OCI-LY7 (cell line): ENCODE measurements around the gene E2F2. TPM values are rescaled to one million over a fixed set of nuclear protein-coding genes. Genes with fewer than 3 reads are reported as not detected.

ENCODE experiments used
- BruUV-seq: library from RNA; stranded (reverse); fragments of 400-500 nt; replicated peaks from 2 replicates; lab custom pipeline; 2021; lab: Mats Ljungman, UMichigan
- CTCF ChIA-PET: fragments of 300-600 bp; sonication (Branson Sonifier 250); formaldehyde crosslinking; loops from one replicate; lab custom pipeline; 2022; ENCODE audit warnings: antibody characterized with exemption; ENCODE audit not compliant: unreplicated experiment; lab: Charles Lee
- POLR2A ChIA-PET: fragments of 300-600 bp; sonication (Branson Sonifier 250); formaldehyde crosslinking; loops from one replicate; lab custom pipeline; 2022; ENCODE audit warnings: antibody characterized with exemption; lab: Charles Lee
- DNase-seq: peaks from one replicate; pipeline ENCODE4 v3.0.0-alpha.2; 2015; ENCODE audit warnings: low spot score
- H2AFZ ChIP-seq: fragments of 200-600 bp; sonication (generic), shearing (Covaris generic); 2 replicates; pipeline ENCODE4 v1.6.1; 2014; ENCODE audit warnings: mild to moderate bottlenecking, antibody characterized with exemption, low read length, moderate library complexity
- H3K27ac ChIP-seq: fragments of 200-600 bp; sonication (generic); 2 replicates; pipeline ENCODE4 v1.5.1; 2014; ENCODE audit warnings: mixed run types, low read depth, mild to moderate bottlenecking, moderate library complexity, low read length, inconsistent platforms; ENCODE audit not compliant: poor library complexity, severe bottlenecking
- H3K36me3 ChIP-seq: fragments of 200-600 bp; sonication (generic); 2 replicates; pipeline ENCODE4 v1.6.1; 2014; ENCODE audit warnings: mild to moderate bottlenecking, antibody characterized with exemption, low read length, moderate library complexity, mixed read lengths; ENCODE audit not compliant: insufficient read depth
- H3K4me1 ChIP-seq: fragments of 200-600 bp; sonication (generic); 2 replicates; pipeline ENCODE4 v1.5.1; 2014; ENCODE audit warnings: mild to moderate bottlenecking, low read length; ENCODE audit not compliant: insufficient read depth, poor library complexity, severe bottlenecking
- H3K4me2 ChIP-seq: fragments of 200-600 bp; sonication (generic); 2 replicates; pipeline ENCODE4 v1.6.1; 2014; ENCODE audit warnings: mild to moderate bottlenecking, low read length
- H3K4me3 ChIP-seq: fragments of 200-600 bp; sonication (generic); 2 replicates; pipeline ENCODE4 v1.5.1; 2014; ENCODE audit warnings: mild to moderate bottlenecking, low read depth, low read length; ENCODE audit not compliant: poor library complexity, severe bottlenecking
- H3K79me2 ChIP-seq: fragments of 200-600 bp; sonication (generic); 2 replicates; pipeline ENCODE4 v1.6.1; 2016; ENCODE audit warnings: low read depth, mild to moderate bottlenecking, low read length, moderate library complexity, mixed read lengths; ENCODE audit not compliant: insufficient read depth
- H3K9me2 ChIP-seq: fragments of 200-600 bp; sonication (generic); 2 replicates; pipeline ENCODE4 v1.6.1; 2016; ENCODE audit warnings: mild to moderate bottlenecking, low read length, mixed read lengths; ENCODE audit not compliant: insufficient read depth
- H3K9me3 ChIP-seq: fragments of 200-600 bp; sonication (generic); 2 replicates; pipeline ENCODE4 v1.6.1; 2014; ENCODE audit warnings: mild to moderate bottlenecking, mixed run types, low read length, mixed read lengths
- H4K20me1 ChIP-seq: fragments of 200-600 bp; sonication (generic); 2 replicates; pipeline ENCODE4 v1.6.1; 2014; ENCODE audit warnings: mild to moderate bottlenecking, antibody characterized with exemption, low read length, moderate library complexity, mixed read lengths; ENCODE audit not compliant: insufficient read depth
- CTCF ChIP-seq: fragments of 200-600 bp; sonication (generic); conservative IDR thresholded peaks from 2 replicates; pipeline ENCODE4 v1.5.1; 2014; ENCODE audit warnings: mild to moderate bottlenecking, antibody characterized with exemption, low read length, moderate library complexity, mixed read lengths
- EZH2phosphoT487 ChIP-seq: fragments of 200-600 bp; sonication (generic); IDR thresholded peaks from 2 replicates; pipeline ENCODE4 v1.6.1; 2018; ENCODE audit warnings: low read depth, borderline replicate concordance, mild to moderate bottlenecking, mixed run types, antibody characterized with exemption, low read length, moderate library complexity, mixed read lengths
- intact Hi-C: fragments of 100-400 bp; cut with micrococcal nuclease; formaldehyde crosslinking; loops from one replicate; pipeline ENCODE4 v1.10.0; 2022; ENCODE audit not compliant: unreplicated experiment
- total RNA-seq, 2 experiments: library from RNA; depleted of rRNA in 1 of 2; stranded (reverse); fragments of >200 nt in 1 of 2; shearing (Covaris generic) in 1 of 2; gene quantifications; 2 replicates each; pipeline ENCODE4 v1.2.3, GENCODE V29; 2014 to 2022

E2F2 gene
- total RNA-seq, 2 experiments from 2014 or later: 203 to 212 TPM

- BruUV-seq: no TSS peak
- CTCF ChIA-PET: no interaction called here
- Histone ChIP-seq H3K4me3 (peak overlapping the region; percentile 45), H2AFZ (peak overlapping the region; percentile 71), H4K20me1 (no peaks in the 10 kb centered on the region), H3K79me2 (peaks cover 5% of the 10 kb centered on the region; the same call in 1 of the 2 replicates), H3K27ac (no peak overlapping the region), H3K36me3 (no peaks in the 10 kb centered on the region), H3K4me2 (peak overlapping the region; percentile 59), H3K9me3 (no peaks in the 10 kb centered on the region), H3K9me2 (no peaks in the 10 kb centered on the region), H3K4me1 (peaks cover 80% of the 10 kb centered on the region)
- POLR2A ChIA-PET: interaction anchor here (0.6 to 12.1 kb wide), 4 partner anchors 10 to 66 kb away, joined by 3 to 259 read pairs (median 4); partner anchors contain the start of gene ID3
- DNase-seq: no peak
- no peak for TF ChIP-seq EZH2phosphoT487
- no peak for TF ChIP-seq CTCF
- intact Hi-C loops: no loop called here
Measured at GRCh38 chr1:23568608-23569383, 37.8 kb upstream of the E2F2 start.

- Histone ChIP-seq H3K4me2 (peak overlapping the region; percentile 59), H3K9me2 (no peaks in the 10 kb centered on the region), H3K36me3 (no peaks in the 10 kb centered on the region), H3K27ac (no peak overlapping the region), H3K4me1 (peaks cover 80% of the 10 kb centered on the region), H3K9me3 (no peaks in the 10 kb centered on the region), H4K20me1 (no peaks in the 10 kb centered on the region), H3K79me2 (peaks cover 5% of the 10 kb centered on the region; the same call in 1 of the 2 replicates), H3K4me3 (peak overlapping the region; percentile 45), H2AFZ (peak overlapping the region; percentile 71)
- intact Hi-C loops: no loop called here
- ChIA-PET CTCF (no interaction called here), POLR2A (interaction anchor here (0.6 to 12.1 kb wide), 3 partner anchors 9 to 41 kb away, joined by 3 to 259 read pairs (median 3); partner anchors contain the start of gene ID3)
- BruUV-seq: no TSS peak
- TF ChIP-seq EZH2phosphoT487 (no peak), CTCF (no peak)
- no peak for DNase-seq
Measured at GRCh38 chr1:23567996-23568607, 37.1 kb upstream of the E2F2 start.
